ENCODE results near the gene MCF2L2.

The MCF2L2 gene

DNA sequence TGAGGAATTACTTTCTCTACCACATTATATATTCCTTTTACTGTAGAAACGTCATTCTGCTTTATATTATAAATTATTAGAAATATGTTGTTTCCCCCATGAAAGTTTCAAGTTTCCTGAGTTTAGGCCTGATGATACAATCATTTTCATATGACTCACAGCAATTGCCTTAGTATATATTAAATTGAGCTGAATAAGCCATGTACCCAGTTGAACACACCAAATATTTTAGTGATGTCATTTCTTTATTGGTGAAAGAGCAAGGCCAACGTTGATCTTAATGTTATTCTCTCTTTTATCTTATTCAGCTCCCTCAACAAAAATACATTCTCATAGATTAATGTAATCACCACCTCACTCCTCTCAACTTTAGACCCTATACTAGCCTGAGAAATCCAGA is 144.5 kb downstream of the MCF2L2 start:
- H3K9me3 ChIP-seq (ENCODE audit: insufficient read depth, low read length) = no peaks in the 10 kb centered on the region
- TF ChIP-seq SUZ12 (IDR thresholded peaks at IDR 0.05; ENCODE audit: extremely low read depth, insufficient read depth, insufficient read length) = no peak
- TF ChIP-seq YY1 (IDR thresholded peaks at IDR 0.05; ENCODE audit: insufficient read depth, insufficient read length) = no peak
- TF ChIP-seq ZNF274 (IDR thresholded peaks at IDR 0.05; ENCODE audit: low read depth, low read length) = no peak
- DNase-seq (ENCODE audit: low read depth, low spot score) = no peak
- no peaks in the 10 kb centered on the region for H3K27me3 ChIP-seq (ENCODE audit: insufficient read depth, insufficient read length)
- no peak overlapping the region for H3K9ac ChIP-seq (ENCODE audit: insufficient read length, low read depth)
- no peaks in the 10 kb centered on the region for H3K36me3 ChIP-seq (ENCODE audit: insufficient read depth, insufficient read length, low read length)
- no peak overlapping the region for H3K4me3 ChIP-seq (ENCODE audit: insufficient read length, low read depth)
- peaks cover 4% of the 10 kb centered on the region for H3K4me1 ChIP-seq (ENCODE audit: insufficient read depth, insufficient read length)

DNA sequence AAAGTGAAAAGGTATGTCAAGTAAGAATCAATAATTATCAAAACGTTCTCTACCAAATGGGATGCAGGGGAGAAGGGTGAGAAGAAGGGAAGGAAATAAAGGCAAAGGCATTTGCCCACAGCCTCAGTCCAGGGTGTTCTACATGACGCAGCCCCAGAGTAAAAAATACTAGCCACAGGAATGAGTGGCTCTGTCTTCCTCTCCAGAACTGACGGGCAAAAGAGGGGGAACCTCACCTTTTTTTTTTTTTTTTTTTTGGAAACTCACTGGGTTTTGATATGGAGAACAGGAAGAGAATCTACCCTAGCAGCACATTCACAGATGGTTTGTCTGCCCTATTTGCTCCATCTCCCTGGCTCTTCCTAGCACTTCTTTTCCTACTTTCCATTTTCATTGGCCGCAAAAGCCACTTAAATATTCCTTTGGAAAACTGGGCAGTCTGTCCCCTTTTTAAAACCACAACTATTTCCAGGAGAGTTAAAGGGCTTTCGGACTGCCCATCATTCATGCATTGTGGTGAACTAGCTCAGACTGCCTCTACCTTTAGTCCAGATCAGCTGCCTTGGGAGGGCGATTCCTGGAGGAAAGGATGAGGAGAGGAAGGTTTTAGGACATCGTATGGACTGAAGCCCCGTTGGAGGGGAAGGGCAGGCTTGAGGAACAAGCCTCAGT is 147.2 kb downstream of the MCF2L2 start:
- peaks cover 4% of the 10 kb centered on the region for H3K4me1 ChIP-seq (ENCODE audit: insufficient read depth, insufficient read length)
- no peak for TF ChIP-seq SUZ12 (IDR thresholded peaks at IDR 0.05; ENCODE audit: extremely low read depth, insufficient read depth, insufficient read length)
- no peak for TF ChIP-seq YY1 (IDR thresholded peaks at IDR 0.05; ENCODE audit: insufficient read depth, insufficient read length)
- no peak for TF ChIP-seq ZNF274 (IDR thresholded peaks at IDR 0.05; ENCODE audit: low read depth, low read length)
- no peaks in the 10 kb centered on the region for H3K27me3 ChIP-seq (ENCODE audit: insufficient read depth, insufficient read length)
- H3K9ac ChIP-seq (ENCODE audit: insufficient read length, low read depth) = no peak overlapping the region
- H3K36me3 ChIP-seq (ENCODE audit: insufficient read depth, insufficient read length, low read length) = no peaks in the 10 kb centered on the region
- DNase-seq (ENCODE audit: low read depth, low spot score) = no peak
- no peaks in the 10 kb centered on the region for H3K9me3 ChIP-seq (ENCODE audit: insufficient read depth, low read length)
- H3K4me3 ChIP-seq (ENCODE audit: insufficient read length, low read depth) = no peak overlapping the region

DNA sequence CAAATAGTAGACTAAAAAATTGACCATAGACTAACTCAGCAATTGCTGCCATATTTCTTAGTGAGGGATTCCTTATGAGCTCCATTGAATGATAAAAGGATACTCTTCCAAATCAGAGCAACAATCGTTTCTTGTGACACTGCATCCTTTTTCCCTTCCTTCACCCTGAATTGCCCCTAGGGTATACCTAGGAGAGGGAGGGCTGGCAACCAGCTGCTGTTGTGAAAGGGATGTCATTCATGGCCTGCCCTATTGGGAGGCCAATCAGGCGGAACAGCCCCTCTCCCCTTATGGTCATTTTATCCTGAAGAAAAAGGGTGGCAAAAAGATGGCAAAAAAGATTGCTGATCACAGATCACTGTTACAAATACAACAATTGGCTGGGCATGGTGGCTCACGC is 149.0 kb downstream of the MCF2L2 start:
- no peak overlapping the region for H3K9ac ChIP-seq (ENCODE audit: insufficient read length, low read depth)
- TF ChIP-seq ZNF274 (IDR thresholded peaks at IDR 0.05; ENCODE audit: low read depth, low read length) = no peak
- no peak for TF ChIP-seq YY1 (IDR thresholded peaks at IDR 0.05; ENCODE audit: insufficient read depth, insufficient read length)
- TF ChIP-seq SUZ12 (IDR thresholded peaks at IDR 0.05; ENCODE audit: extremely low read depth, insufficient read depth, insufficient read length) = no peak
- no peak for DNase-seq (ENCODE audit: low read depth, low spot score)
- H3K36me3 ChIP-seq (ENCODE audit: insufficient read depth, insufficient read length, low read length) = no peaks in the 10 kb centered on the region
- H3K9me3 ChIP-seq (ENCODE audit: insufficient read depth, low read length) = no peaks in the 10 kb centered on the region
- no peaks in the 10 kb centered on the region for H3K27me3 ChIP-seq (ENCODE audit: insufficient read depth, insufficient read length)
- no peak overlapping the region for H3K4me3 ChIP-seq (ENCODE audit: insufficient read length, low read depth)
- peaks cover 4% of the 10 kb centered on the region for H3K4me1 ChIP-seq (ENCODE audit: insufficient read depth, insufficient read length)

GRCh38 chr3:183278479-183279088 is 149.8 kb downstream of the MCF2L2 start:
- DNase-seq (ENCODE audit: low read depth, low spot score) = no peak
- Histone ChIP-seq H3K27me3 (ENCODE audit: insufficient read depth, insufficient read length) (no peaks in the 10 kb centered on the region), H3K9me3 (ENCODE audit: insufficient read depth, low read length) (no peaks in the 10 kb centered on the region), H3K4me3 (ENCODE audit: insufficient read length, low read depth) (no peak overlapping the region), H3K9ac (ENCODE audit: insufficient read length, low read depth) (no peak overlapping the region), H3K36me3 (ENCODE audit: insufficient read depth, insufficient read length, low read length) (no peaks in the 10 kb centered on the region), H3K4me1 (ENCODE audit: insufficient read depth, insufficient read length) (peaks cover 4% of the 10 kb centered on the region)
- TF ChIP-seq ZNF274 (IDR thresholded peaks at IDR 0.05; ENCODE audit: low read depth, low read length) = no peak
- no peak for TF ChIP-seq YY1 (IDR thresholded peaks at IDR 0.05; ENCODE audit: insufficient read depth, insufficient read length)
- no peak for TF ChIP-seq SUZ12 (IDR thresholded peaks at IDR 0.05; ENCODE audit: extremely low read depth, insufficient read depth, insufficient read length)

DNA sequence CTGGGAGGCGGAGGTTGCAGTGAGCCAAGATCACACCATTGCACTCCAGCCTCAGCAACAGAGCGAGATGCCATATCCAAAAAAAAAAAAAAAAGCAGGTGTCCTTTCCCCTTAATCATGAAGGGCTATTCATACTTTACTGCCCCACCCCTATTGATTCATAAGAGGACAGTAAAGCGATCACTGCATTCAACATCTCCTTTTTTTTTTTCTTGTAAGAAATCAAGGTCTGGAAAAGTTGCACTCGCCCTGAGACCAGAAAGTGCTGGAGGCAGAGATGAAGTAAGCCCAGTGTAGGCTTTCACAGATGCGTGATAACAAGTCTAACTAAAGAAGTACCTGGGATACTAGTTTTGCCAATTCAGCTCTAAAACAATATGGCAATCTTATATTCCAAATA is 151.2 kb downstream of the MCF2L2 start:
- H3K4me1 ChIP-seq (ENCODE audit: insufficient read depth, insufficient read length) = peaks cover 4% of the 10 kb centered on the region
- TF ChIP-seq ZNF274 (IDR thresholded peaks at IDR 0.05; ENCODE audit: low read depth, low read length) = no peak
- TF ChIP-seq SUZ12 (IDR thresholded peaks at IDR 0.05; ENCODE audit: extremely low read depth, insufficient read depth, insufficient read length) = no peak
- TF ChIP-seq YY1 (IDR thresholded peaks at IDR 0.05; ENCODE audit: insufficient read depth, insufficient read length) = no peak
- H3K4me3 ChIP-seq (ENCODE audit: insufficient read length, low read depth) = no peak overlapping the region
- no peaks in the 10 kb centered on the region for H3K27me3 ChIP-seq (ENCODE audit: insufficient read depth, insufficient read length)
- H3K9ac ChIP-seq (ENCODE audit: insufficient read length, low read depth) = no peak overlapping the region
- H3K9me3 ChIP-seq (ENCODE audit: insufficient read depth, low read length) = no peaks in the 10 kb centered on the region
- DNase-seq (ENCODE audit: low read depth, low spot score) = no peak
- H3K36me3 ChIP-seq (ENCODE audit: insufficient read depth, insufficient read length, low read length) = no peaks in the 10 kb centered on the region

DNA sequence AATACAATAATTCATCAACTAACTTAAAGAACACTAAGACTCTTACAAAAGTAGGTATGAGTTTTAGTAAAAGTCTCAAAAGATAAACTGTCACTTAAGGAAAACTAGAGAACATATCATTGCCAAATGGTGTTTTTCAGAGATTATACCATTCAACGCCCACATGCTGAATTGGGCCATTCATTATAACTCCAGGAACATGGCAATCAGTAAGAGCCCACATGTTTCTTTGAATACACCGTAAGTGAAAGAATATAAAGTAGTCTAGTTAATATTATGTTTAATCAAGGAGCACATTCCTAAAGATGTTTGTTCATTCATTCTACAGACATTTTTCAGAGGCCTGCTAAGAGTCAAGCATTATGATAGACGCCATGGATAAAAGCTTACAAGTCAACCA is 152.5 kb downstream of the MCF2L2 start:
- Histone ChIP-seq H3K9ac (ENCODE audit: insufficient read length, low read depth) (no peak overlapping the region), H3K4me3 (ENCODE audit: insufficient read length, low read depth) (no peak overlapping the region), H3K36me3 (ENCODE audit: insufficient read depth, insufficient read length, low read length) (peaks cover 1% of the 10 kb centered on the region), H3K27me3 (ENCODE audit: insufficient read depth, insufficient read length) (no peaks in the 10 kb centered on the region), H3K9me3 (ENCODE audit: insufficient read depth, low read length) (no peaks in the 10 kb centered on the region), H3K4me1 (ENCODE audit: insufficient read depth, insufficient read length) (peaks cover 4% of the 10 kb centered on the region)
- no peak for DNase-seq (ENCODE audit: low read depth, low spot score)
- TF ChIP-seq ZNF274 (IDR thresholded peaks at IDR 0.05; ENCODE audit: low read depth, low read length) = no peak
- no peak for TF ChIP-seq SUZ12 (IDR thresholded peaks at IDR 0.05; ENCODE audit: extremely low read depth, insufficient read depth, insufficient read length)
- no peak for TF ChIP-seq YY1 (IDR thresholded peaks at IDR 0.05; ENCODE audit: insufficient read depth, insufficient read length)

GRCh38 chr3:183275418-183275817 is 153.0 kb downstream of the MCF2L2 start:
- no peak for DNase-seq (ENCODE audit: low read depth, low spot score)
- peaks cover 7% of the 10 kb centered on the region for H3K36me3 ChIP-seq (ENCODE audit: insufficient read depth, insufficient read length, low read length)
- H3K27me3 ChIP-seq (ENCODE audit: insufficient read depth, insufficient read length) = no peaks in the 10 kb centered on the region
- H3K9me3 ChIP-seq (ENCODE audit: insufficient read depth, low read length) = no peaks in the 10 kb centered on the region
- H3K4me3 ChIP-seq (ENCODE audit: insufficient read length, low read depth) = no peak overlapping the region
- no peak overlapping the region for H3K9ac ChIP-seq (ENCODE audit: insufficient read length, low read depth)
- peaks cover 4% of the 10 kb centered on the region for H3K4me1 ChIP-seq (ENCODE audit: insufficient read depth, insufficient read length)
- no peak for TF ChIP-seq YY1 (IDR thresholded peaks at IDR 0.05; ENCODE audit: insufficient read depth, insufficient read length)
- no peak for TF ChIP-seq SUZ12 (IDR thresholded peaks at IDR 0.05; ENCODE audit: extremely low read depth, insufficient read depth, insufficient read length)
- TF ChIP-seq ZNF274 (IDR thresholded peaks at IDR 0.05; ENCODE audit: low read depth, low read length) = no peak

All from NT2/D1 (cell line).